Neural progenitor cell (in vitro differentiated cells): ENCODE measurements around the gene TUBAL3. TPM values are rescaled to one million over a fixed set of nuclear protein-coding genes. Genes with fewer than 3 reads are reported as not detected.

Experiments used
- DNase-seq: peaks from one replicate; pipeline ENCODE4 v3.0.0-alpha.2; 2016; ENCODE audit warnings: low spot score
- H2AFZ ChIP-seq: fragments of 200-600 bp; sonication (generic); replicated peaks from 2 replicates; pipeline ENCODE4 v1.6.1; 2016; ENCODE audit warnings: antibody characterized with exemption
- H3F3A ChIP-seq: fragments of 200-600 bp; sonication (generic); 2 replicates; pipeline ENCODE4 v1.6.1; 2016; ENCODE audit warnings: antibody characterized with exemption, low read depth
- H3K27ac ChIP-seq: fragments of 200-600 bp; sonication (generic); 2 replicates; pipeline ENCODE4 v1.5.1; 2016; ENCODE audit warnings: mild to moderate bottlenecking
- H3K27me3 ChIP-seq: fragments of 200-600 bp; sonication (generic); 2 replicates; pipeline ENCODE4 v1.6.1; 2016; ENCODE audit warnings: mild to moderate bottlenecking, moderate library complexity
- H3K36me3 ChIP-seq: fragments of 200-600 bp; sonication (generic); 2 replicates; pipeline ENCODE4 v1.5.1; 2016
- H3K4me1 ChIP-seq: fragments of 200-600 bp; sonication (generic); 2 replicates; pipeline ENCODE4 v1.6.1; 2016; ENCODE audit warnings: mixed run types
- H3K4me2 ChIP-seq: fragments of 200-600 bp; sonication (generic); 2 replicates; pipeline ENCODE4 v1.6.1; 2016
- H3K4me3 ChIP-seq: fragments of 200-600 bp; sonication (generic); 2 replicates; pipeline ENCODE4 v1.5.1; 2016
- H3K79me2 ChIP-seq: fragments of 200-600 bp; sonication (generic); 2 replicates; pipeline ENCODE4 v1.6.1; 2016; ENCODE audit warnings: low read depth
- H3K9ac ChIP-seq: fragments of 200-600 bp; sonication (generic); 2 replicates; pipeline ENCODE4 v1.6.1; 2016
- H3K9me3 ChIP-seq: fragments of 200-600 bp; sonication (generic); 2 replicates; pipeline ENCODE4 v1.5.1; 2016; ENCODE audit warnings: low read depth
- H4K20me1 ChIP-seq: fragments of 200-600 bp; sonication (generic); 2 replicates; pipeline ENCODE4 v1.6.1; 2016; ENCODE audit warnings: low read depth
- H3K27ac Mint-ChIP-seq: 3 replicates; pipeline ENCODE4 v1.8.0; 2021; ENCODE audit warnings: mixed read lengths
- H3K27me3 Mint-ChIP-seq: 2 replicates; pipeline ENCODE4 v1.8.0; 2022; ENCODE audit warnings: low read depth, mild to moderate bottlenecking, inconsistent platforms, moderate library complexity, mixed read lengths; ENCODE audit not compliant: insufficient read depth
- H3K36me3 Mint-ChIP-seq: 3 replicates; pipeline ENCODE4 v1.8.0; 2021; ENCODE audit warnings: mixed read lengths
- H3K4me1 Mint-ChIP-seq: 3 replicates; pipeline ENCODE4 v1.8.0; 2021; ENCODE audit warnings: mixed read lengths
- H3K4me3 Mint-ChIP-seq: 3 replicates; pipeline ENCODE4 v1.8.0; 2021; ENCODE audit warnings: mild to moderate bottlenecking, moderate library complexity, mixed read lengths
- H3K9me3 Mint-ChIP-seq: 3 replicates; pipeline ENCODE4 v1.8.0; 2020; ENCODE audit warnings: mixed read lengths
- EZH2 ChIP-seq: fragments of 200-600 bp; sonication (generic); IDR thresholded peaks from 2 replicates; pipeline ENCODE4 v1.6.1; 2017; ENCODE audit warnings: antibody characterized with exemption, mild to moderate bottlenecking, moderate library complexity
- EZH2phosphoT487 ChIP-seq: fragments of 200-600 bp; sonication (generic); IDR thresholded peaks from 2 replicates; pipeline ENCODE4 v1.6.1; 2017; ENCODE audit warnings: antibody characterized with exemption
- total RNA-seq: library from RNA; depleted of rRNA; stranded (reverse); fragments of >200 nt; gene quantifications from 2 replicates; pipeline ENCODE4 v1.2.3, GENCODE V29; 2015; ENCODE audit warnings: low replicate concordance
- TF ChIP-seq, protein P1 (sequence below): fragments of 200-600 bp; sonication (generic); IDR thresholded peaks from 2 replicates; pipeline ENCODE4 v1.5.1; 2017; ENCODE audit warnings: antibody characterized with exemption, mild to moderate bottlenecking

TUBAL3 gene
- total RNA-seq, 1 donor from 2014 or later: not detected

- no peak overlapping the region for H3K27ac Mint-ChIP-seq
- H3K27ac ChIP-seq: no peak overlapping the region
Observed at GRCh38 chr10:5443429-5443828, 38.8 kb upstream of the TUBAL3 start.

DNA sequence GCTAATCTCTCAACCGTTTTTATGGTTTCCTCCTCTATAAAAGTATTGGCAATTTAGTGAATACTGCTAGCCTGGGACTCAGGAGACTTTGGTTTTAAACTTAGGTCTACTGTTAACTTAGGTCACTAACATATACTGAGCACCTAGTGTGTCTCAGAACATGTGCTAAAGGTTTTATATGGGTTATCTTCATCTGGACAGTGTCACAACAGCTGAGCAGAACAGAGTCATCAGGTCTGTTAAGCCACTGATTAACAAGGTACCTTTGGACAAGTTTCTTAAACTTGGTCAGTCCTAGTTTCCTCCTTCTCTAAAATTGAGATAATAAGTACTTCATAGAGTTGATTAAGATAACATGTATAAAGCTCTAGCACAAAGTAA is 38.4 kb upstream of the TUBAL3 start:
- no peak for TF ChIP-seq EZH2
- TF ChIP-seq, protein P1, sequence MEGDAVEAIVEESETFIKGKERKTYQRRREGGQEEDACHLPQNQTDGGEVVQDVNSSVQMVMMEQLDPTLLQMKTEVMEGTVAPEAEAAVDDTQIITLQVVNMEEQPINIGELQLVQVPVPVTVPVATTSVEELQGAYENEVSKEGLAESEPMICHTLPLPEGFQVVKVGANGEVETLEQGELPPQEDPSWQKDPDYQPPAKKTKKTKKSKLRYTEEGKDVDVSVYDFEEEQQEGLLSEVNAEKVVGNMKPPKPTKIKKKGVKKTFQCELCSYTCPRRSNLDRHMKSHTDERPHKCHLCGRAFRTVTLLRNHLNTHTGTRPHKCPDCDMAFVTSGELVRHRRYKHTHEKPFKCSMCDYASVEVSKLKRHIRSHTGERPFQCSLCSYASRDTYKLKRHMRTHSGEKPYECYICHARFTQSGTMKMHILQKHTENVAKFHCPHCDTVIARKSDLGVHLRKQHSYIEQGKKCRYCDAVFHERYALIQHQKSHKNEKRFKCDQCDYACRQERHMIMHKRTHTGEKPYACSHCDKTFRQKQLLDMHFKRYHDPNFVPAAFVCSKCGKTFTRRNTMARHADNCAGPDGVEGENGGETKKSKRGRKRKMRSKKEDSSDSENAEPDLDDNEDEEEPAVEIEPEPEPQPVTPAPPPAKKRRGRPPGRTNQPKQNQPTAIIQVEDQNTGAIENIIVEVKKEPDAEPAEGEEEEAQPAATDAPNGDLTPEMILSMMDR: no peak
- TF ChIP-seq EZH2phosphoT487: no peak
- Mint-ChIP-seq H3K27ac (no peak overlapping the region), H3K27me3 (no peaks in the 10 kb centered on the region)

More at GRCh38 chr10:5443429-5443828, 38.8 kb upstream of the TUBAL3 start:
- H3K4me2 ChIP-seq: no peak overlapping the region
- peaks cover 21% of the 10 kb centered on the region for H3F3A ChIP-seq
- no peak overlapping the region for H2AFZ ChIP-seq
- TF ChIP-seq EZH2 (no peak), EZH2phosphoT487 (no peak)
- TF ChIP-seq, protein P1: no peak
- no peak overlapping the region for H3K4me3 ChIP-seq
- no peaks in the 10 kb centered on the region for H3K9me3 Mint-ChIP-seq
- no peaks in the 10 kb centered on the region for H3K27me3 ChIP-seq
- peaks cover 27% of the 10 kb centered on the region for H3K4me1 Mint-ChIP-seq
- H3K9ac ChIP-seq: no peak overlapping the region
- peaks cover 3% of the 10 kb centered on the region for H3K36me3 Mint-ChIP-seq
- H3K4me3 Mint-ChIP-seq: no peak overlapping the region
- H4K20me1 ChIP-seq: peaks cover 7% of the 10 kb centered on the region
- H3K79me2 ChIP-seq: peaks cover 31% of the 10 kb centered on the region
- no peak for DNase-seq
- no peaks in the 10 kb centered on the region for H3K27me3 Mint-ChIP-seq
- H3K36me3 ChIP-seq: no peaks in the 10 kb centered on the region
- peaks cover 27% of the 10 kb centered on the region for H3K4me1 ChIP-seq
- no peaks in the 10 kb centered on the region for H3K9me3 ChIP-seq

DNA sequence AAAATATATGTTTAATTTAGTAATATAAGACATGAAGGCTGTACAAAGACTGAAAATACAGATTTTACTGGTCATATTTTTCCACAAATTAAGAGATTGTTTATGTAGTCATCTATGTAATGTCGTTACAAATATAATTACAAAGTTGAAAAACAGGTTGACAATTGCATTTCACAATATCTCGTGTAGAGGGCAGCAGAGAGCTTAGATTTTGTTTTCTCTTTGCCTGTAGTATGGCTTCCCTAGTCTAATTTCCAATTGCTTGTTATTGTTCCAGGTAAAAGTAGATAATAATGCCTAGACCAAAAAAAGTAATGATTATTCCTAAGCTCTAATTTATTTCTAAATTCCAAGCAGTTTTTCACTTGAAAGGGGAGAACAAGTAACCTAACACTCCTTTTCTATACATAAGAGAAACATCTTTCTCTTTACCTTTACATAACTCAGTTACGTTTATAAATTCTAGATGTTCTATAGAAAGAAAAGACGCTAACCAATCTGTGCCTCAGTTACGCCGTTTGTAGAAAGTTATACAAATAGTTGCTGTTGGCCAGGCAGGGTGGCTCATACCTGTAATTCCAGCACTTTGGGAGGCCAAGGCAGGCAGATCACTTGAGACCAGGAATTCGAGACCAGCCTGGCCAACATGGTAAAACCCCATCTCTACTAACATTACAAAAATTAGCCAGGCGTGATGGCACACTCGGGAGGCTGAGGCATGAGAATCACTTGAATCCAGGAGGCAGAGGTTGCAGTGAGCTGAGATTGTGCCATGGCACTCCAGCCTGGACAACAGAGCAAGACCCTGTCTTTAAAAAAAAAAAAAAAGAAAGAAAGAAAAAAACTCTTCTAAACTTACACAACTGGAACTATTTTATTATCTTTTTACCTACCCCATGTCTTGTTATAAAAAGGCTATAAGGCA is 37.7 kb upstream of the TUBAL3 start:
- Histone ChIP-seq H3F3A (peaks cover 21% of the 10 kb centered on the region), H4K20me1 (peaks cover 7% of the 10 kb centered on the region), H3K9ac (no peak overlapping the region), H3K4me1 (peaks cover 18% of the 10 kb centered on the region), H3K79me2 (peaks cover 30% of the 10 kb centered on the region), H3K4me3 (no peak overlapping the region), H2AFZ (no peak overlapping the region), H3K9me3 (no peaks in the 10 kb centered on the region), H3K36me3 (no peaks in the 10 kb centered on the region), H3K27ac (no peak overlapping the region), H3K27me3 (no peaks in the 10 kb centered on the region), H3K4me2 (no peak overlapping the region)
- Mint-ChIP-seq H3K9me3 (no peaks in the 10 kb centered on the region), H3K36me3 (peaks cover 3% of the 10 kb centered on the region), H3K4me3 (no peak overlapping the region), H3K4me1 (peaks cover 19% of the 10 kb centered on the region), H3K27me3 (no peaks in the 10 kb centered on the region), H3K27ac (no peak overlapping the region)
- TF ChIP-seq EZH2phosphoT487 (no peak), EZH2 (no peak)
- TF ChIP-seq, protein P1: peak; percentile 87
- DNase-seq: peak; percentile 54

More for the DNA sequence above, 38.4 kb upstream of the TUBAL3 start:
- H3K9me3 Mint-ChIP-seq: no peaks in the 10 kb centered on the region
- H3K27me3 ChIP-seq: no peaks in the 10 kb centered on the region
- no peak for DNase-seq
- peaks cover 24% of the 10 kb centered on the region for H3K4me1 Mint-ChIP-seq
- H3K36me3 Mint-ChIP-seq: peaks cover 3% of the 10 kb centered on the region
- no peak overlapping the region for H3K4me2 ChIP-seq
- H3K9me3 ChIP-seq: no peaks in the 10 kb centered on the region
- no peak overlapping the region for H3K27ac ChIP-seq
- H2AFZ ChIP-seq: no peak overlapping the region
- peaks cover 30% of the 10 kb centered on the region for H3K79me2 ChIP-seq
- H3K4me3 Mint-ChIP-seq: no peak overlapping the region
- no peak overlapping the region for H3K9ac ChIP-seq
- H3F3A ChIP-seq: peaks cover 21% of the 10 kb centered on the region
- H3K4me3 ChIP-seq: no peak overlapping the region
- no peaks in the 10 kb centered on the region for H3K36me3 ChIP-seq
- H3K4me1 ChIP-seq: peaks cover 25% of the 10 kb centered on the region
- peaks cover 7% of the 10 kb centered on the region for H4K20me1 ChIP-seq
